OCI-LY7 (cell line): Measurements from ENCODE around the gene ANKMY1. TPM values are rescaled to one million over a fixed set of nuclear protein-coding genes. Genes with fewer than 3 reads are reported as not detected.

ENCODE experiments used
- BruUV-seq: library from RNA; stranded (reverse); fragments of 400-500 nt; replicated peaks from 2 replicates; lab custom pipeline; 2021; lab: Mats Ljungman, UMichigan
- CTCF ChIA-PET: fragments of 300-600 bp; sonication (Branson Sonifier 250); formaldehyde crosslinking; loops from one replicate; lab custom pipeline; 2022; ENCODE audit warnings: antibody characterized with exemption; ENCODE audit not compliant: unreplicated experiment; lab: Charles Lee
- POLR2A ChIA-PET: fragments of 300-600 bp; sonication (Branson Sonifier 250); formaldehyde crosslinking; loops from one replicate; lab custom pipeline; 2022; ENCODE audit warnings: antibody characterized with exemption; lab: Charles Lee
- DNase-seq: peaks from one replicate; pipeline ENCODE4 v3.0.0-alpha.2; 2015; ENCODE audit warnings: low spot score
- H2AFZ ChIP-seq: fragments of 200-600 bp; sonication (generic), shearing (Covaris generic); 2 replicates; pipeline ENCODE4 v1.6.1; 2014; ENCODE audit warnings: mild to moderate bottlenecking, antibody characterized with exemption, low read length, moderate library complexity
- H3K27ac ChIP-seq: fragments of 200-600 bp; sonication (generic); 2 replicates; pipeline ENCODE4 v1.5.1; 2014; ENCODE audit warnings: mixed run types, low read depth, mild to moderate bottlenecking, moderate library complexity, low read length, inconsistent platforms; ENCODE audit not compliant: poor library complexity, severe bottlenecking
- H3K36me3 ChIP-seq: fragments of 200-600 bp; sonication (generic); 2 replicates; pipeline ENCODE4 v1.6.1; 2014; ENCODE audit warnings: mild to moderate bottlenecking, antibody characterized with exemption, low read length, moderate library complexity, mixed read lengths; ENCODE audit not compliant: insufficient read depth
- H3K4me1 ChIP-seq: fragments of 200-600 bp; sonication (generic); 2 replicates; pipeline ENCODE4 v1.5.1; 2014; ENCODE audit warnings: mild to moderate bottlenecking, low read length; ENCODE audit not compliant: insufficient read depth, poor library complexity, severe bottlenecking
- H3K4me2 ChIP-seq: fragments of 200-600 bp; sonication (generic); 2 replicates; pipeline ENCODE4 v1.6.1; 2014; ENCODE audit warnings: mild to moderate bottlenecking, low read length
- H3K4me3 ChIP-seq: fragments of 200-600 bp; sonication (generic); 2 replicates; pipeline ENCODE4 v1.5.1; 2014; ENCODE audit warnings: mild to moderate bottlenecking, low read depth, low read length; ENCODE audit not compliant: poor library complexity, severe bottlenecking
- H3K79me2 ChIP-seq: fragments of 200-600 bp; sonication (generic); 2 replicates; pipeline ENCODE4 v1.6.1; 2016; ENCODE audit warnings: low read depth, mild to moderate bottlenecking, low read length, moderate library complexity, mixed read lengths; ENCODE audit not compliant: insufficient read depth
- H3K9me2 ChIP-seq: fragments of 200-600 bp; sonication (generic); 2 replicates; pipeline ENCODE4 v1.6.1; 2016; ENCODE audit warnings: mild to moderate bottlenecking, low read length, mixed read lengths; ENCODE audit not compliant: insufficient read depth
- H3K9me3 ChIP-seq: fragments of 200-600 bp; sonication (generic); 2 replicates; pipeline ENCODE4 v1.6.1; 2014; ENCODE audit warnings: mild to moderate bottlenecking, mixed run types, low read length, mixed read lengths
- H4K20me1 ChIP-seq: fragments of 200-600 bp; sonication (generic); 2 replicates; pipeline ENCODE4 v1.6.1; 2014; ENCODE audit warnings: mild to moderate bottlenecking, antibody characterized with exemption, low read length, moderate library complexity, mixed read lengths; ENCODE audit not compliant: insufficient read depth
- CTCF ChIP-seq: fragments of 200-600 bp; sonication (generic); conservative IDR thresholded peaks from 2 replicates; pipeline ENCODE4 v1.5.1; 2014; ENCODE audit warnings: mild to moderate bottlenecking, antibody characterized with exemption, low read length, moderate library complexity, mixed read lengths
- EZH2phosphoT487 ChIP-seq: fragments of 200-600 bp; sonication (generic); IDR thresholded peaks from 2 replicates; pipeline ENCODE4 v1.6.1; 2018; ENCODE audit warnings: low read depth, borderline replicate concordance, mild to moderate bottlenecking, mixed run types, antibody characterized with exemption, low read length, moderate library complexity, mixed read lengths
- intact Hi-C: fragments of 100-400 bp; cut with micrococcal nuclease; formaldehyde crosslinking; loops from one replicate; pipeline ENCODE4 v1.10.0; 2022; ENCODE audit not compliant: unreplicated experiment
- total RNA-seq, 2 experiments: library from RNA; depleted of rRNA in 1 of 2; stranded (reverse); fragments of >200 nt in 1 of 2; shearing (Covaris generic) in 1 of 2; gene quantifications; 2 replicates each; pipeline ENCODE4 v1.2.3, GENCODE V29; 2014 to 2022

The ANKMY1 gene
- total RNA-seq, 2 experiments from 2014 or later: 30.6 to 65.9 TPM

- POLR2A ChIA-PET: interaction anchor here (0.9 to 1.5 kb wide), 3 partner anchors 10 to 19 kb away, joined by 3 to 12 read pairs (median 3); no protein-coding TSS in a partner anchor
- no peak overlapping the region for H2AFZ ChIP-seq
- no peaks in the 10 kb centered on the region for H3K9me3 ChIP-seq
- no peaks in the 10 kb centered on the region for H3K9me2 ChIP-seq
- peaks cover 80% of the 10 kb centered on the region for H3K36me3 ChIP-seq
- H4K20me1 ChIP-seq: 0 out of 2 replicates have a peak, but pooled peaks cover 4% of the 10 kb centered on the region
- TF ChIP-seq CTCF (no peak), EZH2phosphoT487 (no peak)
- DNase-seq: no peak
- peaks cover 56% of the 10 kb centered on the region for H3K4me1 ChIP-seq
- BruUV-seq: no TSS peak
- CTCF ChIA-PET: interaction anchor here (1.3 kb wide), 1 partner anchor 13 kb away, joined by 3 read pairs; no protein-coding TSS in a partner anchor
- intact Hi-C loops: no loop called here
- H3K4me2 ChIP-seq: peak overlapping the region; percentile 47
- peaks cover 44% of the 10 kb centered on the region for H3K79me2 ChIP-seq
- H3K4me3 ChIP-seq: no peak overlapping the region
- H3K27ac ChIP-seq: peak overlapping the region; percentile 69
These were observed 21.4 kb upstream of the ANKMY1 start for GRCh38 chr2:240579071-240579762.

- H3K4me2 ChIP-seq: no peak overlapping the region
- no peak for TF ChIP-seq CTCF
- TF ChIP-seq EZH2phosphoT487: no peak
- intact Hi-C loops: no loop called here
- no peaks in the 10 kb centered on the region for H3K9me2 ChIP-seq
- BruUV-seq: no TSS peak
- H3K79me2 ChIP-seq: peaks cover 39% of the 10 kb centered on the region
- H4K20me1 ChIP-seq: 0 out of 2 replicates have a peak, but pooled peaks cover 4% of the 10 kb centered on the region
- no peak overlapping the region for H3K27ac ChIP-seq
- POLR2A ChIA-PET: interaction anchor here (1.2 kb wide), 1 partner anchor 8 kb away, joined by 3 read pairs; the partner anchor contains the start of gene CAPN10
- H3K9me3 ChIP-seq: no peaks in the 10 kb centered on the region
- peaks cover 79% of the 10 kb centered on the region for H3K36me3 ChIP-seq
- DNase-seq: no peak
- peaks cover 48% of the 10 kb centered on the region for H3K4me1 ChIP-seq
- no peak overlapping the region for H2AFZ ChIP-seq
- no peak overlapping the region for H3K4me3 ChIP-seq
- CTCF ChIA-PET: no interaction called here
These were observed 20.7 kb upstream of the ANKMY1 start for GRCh38 chr2:240578488-240578887.

GRCh38 chr2:240578110-240578450 is 20.3 kb upstream of the ANKMY1 start:
- intact Hi-C loops: no loop called here
- BruUV-seq: TSS peak; percentile 39
- Histone ChIP-seq H3K9me2 (no peaks in the 10 kb centered on the region), H3K4me1 (peaks cover 44% of the 10 kb centered on the region), H4K20me1 (0 out of 2 replicates have a peak, but pooled peaks cover 4% of the 10 kb centered on the region), H3K27ac (no peak overlapping the region), H3K79me2 (peaks cover 35% of the 10 kb centered on the region), H3K9me3 (no peaks in the 10 kb centered on the region), H3K36me3 (peaks cover 75% of the 10 kb centered on the region), H2AFZ (no peak overlapping the region), H3K4me3 (no peak overlapping the region), H3K4me2 (no peak overlapping the region)
- ChIA-PET POLR2A (interaction anchor here (1.2 kb wide), 1 partner anchor 8 kb away, joined by 3 read pairs; the partner anchor contains the start of gene CAPN10), CTCF (no interaction called here)
- TF ChIP-seq EZH2phosphoT487 (no peak), CTCF (no peak)
- no peak for DNase-seq
